NCI-H187 treated with DMSO at 0.1 percent for 48 hours (cell line): ENCODE measurements around the gene KLHL14.
"Not testable (repeated sequence)": the region's sequence is repeated elsewhere in the genome, so short reads cannot be mapped to it uniquely, and the experiment has no call there.

Experiments used
- DNase-seq: peaks from one replicate; lab custom pipeline; 2025; lab: John Stamatoyannopoulos, UW

The KLHL14 gene

GRCh38 chr18:32772581-32773381 is at the start of gene KLHL14:
KLHL14 (minus strand) TSS chr18:32773023; CDS start chr18:32770591, 2,432 bp downstream.
- no peak for DNase-seq

GRCh38 chr18:32822197-32822596 is 49.4 kb upstream of the KLHL14 start:
- no peak for DNase-seq

GRCh38 chr18:32815881-32816280 is 43.1 kb upstream of the KLHL14 start:
- DNase-seq: no peak

- no peak for DNase-seq
Measured at GRCh38 chr18:32812342-32812741, 39.5 kb upstream of the KLHL14 start.

GRCh38 chr18:32810314-32810713 is 37.5 kb upstream of the KLHL14 start:
- DNase-seq: no peak

- DNase-seq: no peak
Measured at GRCh38 chr18:32805354-32805753, 32.5 kb upstream of the KLHL14 start.

- no peak for DNase-seq
Measured at GRCh38 chr18:32804134-32804888, 31.5 kb upstream of the KLHL14 start.

- no peak for DNase-seq
Measured at GRCh38 chr18:32803568-32803967, 30.7 kb upstream of the KLHL14 start.

GRCh38 chr18:32802591-32803451 is 30.0 kb upstream of the KLHL14 start:
- DNase-seq: no peak

GRCh38 chr18:32801228-32801627 is 28.4 kb upstream of the KLHL14 start:
- DNase-seq: no peak

- DNase-seq: no peak
Measured at GRCh38 chr18:32798209-32798960, 25.6 kb upstream of the KLHL14 start.

GRCh38 chr18:32794667-32795066 is 21.8 kb upstream of the KLHL14 start:
- DNase-seq: not testable (repeated sequence)

- no peak for DNase-seq
Measured at GRCh38 chr18:32779010-32779409, 6.2 kb upstream of the KLHL14 start.

- DNase-seq: no peak
Measured at GRCh38 chr18:32777049-32777448, 4.2 kb upstream of the KLHL14 start.

GRCh38 chr18:32776561-32776960 is 3.7 kb upstream of the KLHL14 start:
- no peak for DNase-seq

- DNase-seq: no peak
Measured at GRCh38 chr18:32775628-32776027, 2.8 kb upstream of the KLHL14 start.

- no peak for DNase-seq
Measured at GRCh38 chr18:32773382-32773712, 524 bp upstream of the KLHL14 start.

- DNase-seq: no peak
Measured at GRCh38 chr18:32771871-32772580, 797 bp downstream of the KLHL14 start.

- no peak for DNase-seq
Measured at GRCh38 chr18:32771169-32771751, 1.6 kb downstream of the KLHL14 start.

GRCh38 chr18:32770666-32771168 is 2.1 kb downstream of the KLHL14 start:
- DNase-seq: no peak
